A549 (cell line): Measurements from ENCODE around the gene GNB1L. TPM values are rescaled to one million over a fixed set of nuclear protein-coding genes. Genes with fewer than 3 reads are reported as not detected.

ENCODE experiments used
- ATAC-seq, 2 experiments: fragments of 200-7000 bp in 1 of 2; fragments of >200 bp in 1 of 2; cut with Nextera tagmentation in 1 of 2; cut with Tn5 transposase in 1 of 2; 3 replicates each; pipeline versions ENCODE4 v1.8.0 to v1.9.1; 2018 to 2020; ENCODE audit warnings: mild to moderate bottlenecking in 1 of 2, moderate library complexity in 1 of 2
- CTCF ChIA-PET: fragments of 300-600 bp; sonication (Branson Sonifier 250); formaldehyde crosslinking; extraction: SDS; loops from one replicate; lab custom pipeline; 2021; ENCODE audit warnings: antibody characterized with exemption, inconsistent platforms; lab: Yijun Ruan, JAX
- POLR2A ChIA-PET: fragments of 350-600 bp; formaldehyde crosslinking; extraction: SDS; loops from one replicate; lab custom pipeline; 2021; ENCODE audit warnings: antibody characterized with exemption, inconsistent platforms; lab: Yijun Ruan, JAX
- DNase-seq, 2 experiments: peaks; one replicate each; pipeline versions ENCODE4 v3.0.0 to v3.0.0-alpha.2; 2011 to 2016; ENCODE audit warnings: low read depth in 1 of 2, low spot score in 1 of 2
- FAIRE-seq: peaks from 2 replicates; lab custom pipeline; 2011; peaks lifted over from hg19 to GRCh38; lab: Jason Lieb, UNC
- H3K27ac ChIP-seq, 2 experiments: fragments of >200 bp; sonication (Bioruptor Twin); formaldehyde crosslinking; 3 replicates each; pipeline ENCODE4 v1.5.1; 2016 to 2017
- H3K4me1 ChIP-seq: fragments of >200 bp; sonication (Bioruptor Twin); formaldehyde crosslinking; 3 replicates; pipeline ENCODE4 v1.6.1; 2016
- H3K4me2 ChIP-seq: fragments of >200 bp; sonication (Bioruptor Twin); formaldehyde crosslinking; 3 replicates; pipeline ENCODE4 v1.6.1; 2016
- H3K4me3 ChIP-seq: fragments of >200 bp; sonication (Bioruptor Twin); formaldehyde crosslinking; 3 replicates; pipeline ENCODE4 v1.5.1; 2016
- H3K9me3 ChIP-seq: fragments of >200 bp; sonication (Bioruptor Twin); formaldehyde crosslinking; 3 replicates; pipeline ENCODE4 v1.6.1; 2016
- CBX2 ChIP-seq: fragments of 200-600 bp; sonication (generic); IDR thresholded peaks from 2 replicates; pipeline ENCODE4 v1.6.1; 2016; ENCODE audit warnings: low read depth, mild to moderate bottlenecking, borderline replicate concordance
- CHD4 ChIP-seq: fragments of 200-600 bp; sonication (generic); IDR thresholded peaks from 2 replicates; pipeline ENCODE4 v1.6.1; 2016; ENCODE audit warnings: antibody characterized with exemption, mild to moderate bottlenecking, borderline replicate concordance
- EHMT2 ChIP-seq: fragments of 200-600 bp; sonication (generic); IDR thresholded peaks from 2 replicates; pipeline ENCODE4 v1.6.1; 2016; ENCODE audit warnings: antibody characterized with exemption, low read depth, mild to moderate bottlenecking, moderate library complexity
- FOSB ChIP-seq: fragments of 250-450 bp; sonication (Bioruptor Pico); IDR thresholded peaks from 2 replicates; pipeline ENCODE4 v1.5.0; 2020; ENCODE audit warnings: mild to moderate bottlenecking, moderate library complexity
- FOXS1 ChIP-seq: fragments of 250-450 bp; sonication (Bioruptor Pico); IDR thresholded peaks from 2 replicates; pipeline ENCODE4 v1.5.0; 2020; ENCODE audit warnings: mild to moderate bottlenecking, moderate library complexity
- GATA3 ChIP-seq: IDR thresholded peaks from 2 replicates; pipeline ENCODE4 v1.6.1; 2012; ENCODE audit warnings: borderline replicate concordance
- HOXA7 ChIP-seq: fragments of 250-450 bp; sonication (Bioruptor Pico); IDR thresholded peaks from 2 replicates; pipeline ENCODE4 v1.5.0; 2020; ENCODE audit warnings: mild to moderate bottlenecking, moderate library complexity
- NFE2L2 ChIP-seq: fragments of 150-350 bp; conservative IDR thresholded peaks from 2 replicates; pipeline ENCODE4 v1.6.1; 2014; ENCODE audit warnings: low read length
- RFX5 ChIP-seq: fragments of 450-650 bp; IDR thresholded peaks from 2 replicates; pipeline ENCODE4 v1.7.1; 2014; ENCODE audit warnings: antibody characterized with exemption, mild to moderate bottlenecking, moderate library complexity
- RNF2 ChIP-seq: fragments of 200-600 bp; sonication (generic); IDR thresholded peaks from 2 replicates; pipeline ENCODE4 v1.6.1; 2016; ENCODE audit warnings: low read depth, mild to moderate bottlenecking, antibody characterized with exemption, moderate library complexity, borderline replicate concordance
- TFCP2L1 ChIP-seq: fragments of 250-450 bp; sonication (Bioruptor Pico); IDR thresholded peaks from 2 replicates; pipeline ENCODE4 v1.5.0; 2021; ENCODE audit warnings: mild to moderate bottlenecking
- WGBS: methylation state at CpG from one replicate; pipeline ENCODE4 v1.1.6; 2017; ENCODE audit errors: missing lambda C conversion rate; 5-methylcytosine and 5-hydroxymethylcytosine counted together
- polyA plus RNA-seq, 4 experiments: library from polyadenylated mRNA; depleted of rRNA in 3 of 4; stranded (reverse); fragments of >200 nt; fragmentation: RNase III in 1 of 4; extraction: RNeasy Plus Mini Kit Qiagen cat#74134 plus additional on column Dnase treatment in 1 of 4; gene quantifications; 2 replicates in 3 of 4; 3 replicates in 1 of 4; pipeline ENCODE4 v1.2.3, GENCODE V29; 2011 to 2017
- TF ChIP-seq, protein P1 (sequence below): fragments of >200 bp; sonication (Bioruptor Twin); formaldehyde crosslinking; IDR thresholded peaks from 3 replicates; pipeline ENCODE4 v1.5.1; 2016
- TF ChIP-seq, protein P2 (sequence below): fragments of 250-450 bp; sonication (Bioruptor Pico); IDR thresholded peaks from 2 replicates; pipeline ENCODE4 v1.5.0; 2020; ENCODE audit warnings: low read depth, mild to moderate bottlenecking, moderate library complexity
- TF ChIP-seq, protein P3 (sequence below): fragments of 450-650 bp; IDR thresholded peaks from 2 replicates; pipeline ENCODE4 v1.6.1; 2014; ENCODE audit warnings: antibody characterized with exemption
- TF ChIP-seq, protein P4 (sequence below): fragments of 200-600 bp; sonication (generic); IDR thresholded peaks from 2 replicates; pipeline ENCODE4 v1.6.1; 2016; ENCODE audit warnings: antibody characterized with exemption, mild to moderate bottlenecking, moderate library complexity
- TF ChIP-seq, protein P5 (sequence below): fragments of 150-350 bp; IDR thresholded peaks from 2 replicates; pipeline ENCODE4 v1.6.1; 2014; ENCODE audit warnings: low read depth, mild to moderate bottlenecking, low read length

The GNB1L gene
- polyA plus RNA-seq, 2 of the 4 experiments (the other 2 are of a cell fraction), result 1.8 to 10.3 TPM

DNA sequence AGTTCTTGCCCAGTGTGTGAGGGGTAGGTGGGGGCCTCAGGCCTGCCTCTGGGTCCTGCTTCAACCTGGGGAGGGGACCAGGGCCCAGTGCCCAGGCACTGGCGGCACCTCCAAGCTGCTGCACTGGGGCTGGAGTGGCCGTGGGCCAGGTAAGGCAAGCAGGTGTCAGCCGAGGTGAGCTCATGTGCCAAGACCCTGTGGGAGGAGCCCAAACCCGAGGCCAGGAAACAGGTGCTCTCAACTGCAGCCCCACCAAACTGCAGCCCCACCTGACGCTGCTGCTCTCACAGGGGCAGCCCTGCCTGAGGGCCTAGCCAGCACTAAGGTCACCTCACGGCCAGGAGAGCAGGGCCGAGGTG is 18.1 kb upstream of the GNB1L start:
- POLR2A ChIA-PET, result no interaction called here
- no peak overlapping the region for H3K4me3 ChIP-seq
- ATAC-seq (no peak), DNase-seq (no peak), FAIRE-seq (no peak)
- CTCF ChIA-PET, result no interaction called here
- no peaks in the 10 kb centered on the region for H3K9me3 ChIP-seq
- peaks cover 27% of the 10 kb centered on the region for H3K4me1 ChIP-seq
- H3K27ac ChIP-seq, result no peak overlapping the region
- no peak overlapping the region for H3K4me2 ChIP-seq
- 60% methylated on average over 3 of the region's 7 CpGs for WGBS
- TF ChIP-seq TFCP2L1 (CRISPR knock-in tag) (no peak), RFX5 (no peak), HOXA7 (CRISPR knock-in tag) (no peak), NFE2L2 (no peak), FOSB (CRISPR knock-in tag) (no peak), RNF2 (no peak), EHMT2 (no peak), CHD4 (no peak), GATA3 (no peak)
- TF ChIP-seq, protein P1, sequence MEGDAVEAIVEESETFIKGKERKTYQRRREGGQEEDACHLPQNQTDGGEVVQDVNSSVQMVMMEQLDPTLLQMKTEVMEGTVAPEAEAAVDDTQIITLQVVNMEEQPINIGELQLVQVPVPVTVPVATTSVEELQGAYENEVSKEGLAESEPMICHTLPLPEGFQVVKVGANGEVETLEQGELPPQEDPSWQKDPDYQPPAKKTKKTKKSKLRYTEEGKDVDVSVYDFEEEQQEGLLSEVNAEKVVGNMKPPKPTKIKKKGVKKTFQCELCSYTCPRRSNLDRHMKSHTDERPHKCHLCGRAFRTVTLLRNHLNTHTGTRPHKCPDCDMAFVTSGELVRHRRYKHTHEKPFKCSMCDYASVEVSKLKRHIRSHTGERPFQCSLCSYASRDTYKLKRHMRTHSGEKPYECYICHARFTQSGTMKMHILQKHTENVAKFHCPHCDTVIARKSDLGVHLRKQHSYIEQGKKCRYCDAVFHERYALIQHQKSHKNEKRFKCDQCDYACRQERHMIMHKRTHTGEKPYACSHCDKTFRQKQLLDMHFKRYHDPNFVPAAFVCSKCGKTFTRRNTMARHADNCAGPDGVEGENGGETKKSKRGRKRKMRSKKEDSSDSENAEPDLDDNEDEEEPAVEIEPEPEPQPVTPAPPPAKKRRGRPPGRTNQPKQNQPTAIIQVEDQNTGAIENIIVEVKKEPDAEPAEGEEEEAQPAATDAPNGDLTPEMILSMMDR, result no peak
- TF ChIP-seq, protein P2, sequence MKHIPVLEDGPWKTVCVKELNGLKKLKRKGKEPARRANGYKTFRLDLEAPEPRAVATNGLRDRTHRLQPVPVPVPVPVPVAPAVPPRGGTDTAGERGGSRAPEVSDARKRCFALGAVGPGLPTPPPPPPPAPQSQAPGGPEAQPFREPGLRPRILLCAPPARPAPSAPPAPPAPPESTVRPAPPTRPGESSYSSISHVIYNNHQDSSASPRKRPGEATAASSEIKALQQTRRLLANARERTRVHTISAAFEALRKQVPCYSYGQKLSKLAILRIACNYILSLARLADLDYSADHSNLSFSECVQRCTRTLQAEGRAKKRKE (CRISPR knock-in tag), result no peak
- TF ChIP-seq, protein P3, sequence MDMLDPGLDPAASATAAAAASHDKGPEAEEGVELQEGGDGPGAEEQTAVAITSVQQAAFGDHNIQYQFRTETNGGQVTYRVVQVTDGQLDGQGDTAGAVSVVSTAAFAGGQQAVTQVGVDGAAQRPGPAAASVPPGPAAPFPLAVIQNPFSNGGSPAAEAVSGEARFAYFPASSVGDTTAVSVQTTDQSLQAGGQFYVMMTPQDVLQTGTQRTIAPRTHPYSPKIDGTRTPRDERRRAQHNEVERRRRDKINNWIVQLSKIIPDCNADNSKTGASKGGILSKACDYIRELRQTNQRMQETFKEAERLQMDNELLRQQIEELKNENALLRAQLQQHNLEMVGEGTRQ, result no peak
- TF ChIP-seq, protein P4, sequence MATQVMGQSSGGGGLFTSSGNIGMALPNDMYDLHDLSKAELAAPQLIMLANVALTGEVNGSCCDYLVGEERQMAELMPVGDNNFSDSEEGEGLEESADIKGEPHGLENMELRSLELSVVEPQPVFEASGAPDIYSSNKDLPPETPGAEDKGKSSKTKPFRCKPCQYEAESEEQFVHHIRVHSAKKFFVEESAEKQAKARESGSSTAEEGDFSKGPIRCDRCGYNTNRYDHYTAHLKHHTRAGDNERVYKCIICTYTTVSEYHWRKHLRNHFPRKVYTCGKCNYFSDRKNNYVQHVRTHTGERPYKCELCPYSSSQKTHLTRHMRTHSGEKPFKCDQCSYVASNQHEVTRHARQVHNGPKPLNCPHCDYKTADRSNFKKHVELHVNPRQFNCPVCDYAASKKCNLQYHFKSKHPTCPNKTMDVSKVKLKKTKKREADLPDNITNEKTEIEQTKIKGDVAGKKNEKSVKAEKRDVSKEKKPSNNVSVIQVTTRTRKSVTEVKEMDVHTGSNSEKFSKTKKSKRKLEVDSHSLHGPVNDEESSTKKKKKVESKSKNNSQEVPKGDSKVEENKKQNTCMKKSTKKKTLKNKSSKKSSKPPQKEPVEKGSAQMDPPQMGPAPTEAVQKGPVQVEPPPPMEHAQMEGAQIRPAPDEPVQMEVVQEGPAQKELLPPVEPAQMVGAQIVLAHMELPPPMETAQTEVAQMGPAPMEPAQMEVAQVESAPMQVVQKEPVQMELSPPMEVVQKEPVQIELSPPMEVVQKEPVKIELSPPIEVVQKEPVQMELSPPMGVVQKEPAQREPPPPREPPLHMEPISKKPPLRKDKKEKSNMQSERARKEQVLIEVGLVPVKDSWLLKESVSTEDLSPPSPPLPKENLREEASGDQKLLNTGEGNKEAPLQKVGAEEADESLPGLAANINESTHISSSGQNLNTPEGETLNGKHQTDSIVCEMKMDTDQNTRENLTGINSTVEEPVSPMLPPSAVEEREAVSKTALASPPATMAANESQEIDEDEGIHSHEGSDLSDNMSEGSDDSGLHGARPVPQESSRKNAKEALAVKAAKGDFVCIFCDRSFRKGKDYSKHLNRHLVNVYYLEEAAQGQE, result no peak

DNA sequence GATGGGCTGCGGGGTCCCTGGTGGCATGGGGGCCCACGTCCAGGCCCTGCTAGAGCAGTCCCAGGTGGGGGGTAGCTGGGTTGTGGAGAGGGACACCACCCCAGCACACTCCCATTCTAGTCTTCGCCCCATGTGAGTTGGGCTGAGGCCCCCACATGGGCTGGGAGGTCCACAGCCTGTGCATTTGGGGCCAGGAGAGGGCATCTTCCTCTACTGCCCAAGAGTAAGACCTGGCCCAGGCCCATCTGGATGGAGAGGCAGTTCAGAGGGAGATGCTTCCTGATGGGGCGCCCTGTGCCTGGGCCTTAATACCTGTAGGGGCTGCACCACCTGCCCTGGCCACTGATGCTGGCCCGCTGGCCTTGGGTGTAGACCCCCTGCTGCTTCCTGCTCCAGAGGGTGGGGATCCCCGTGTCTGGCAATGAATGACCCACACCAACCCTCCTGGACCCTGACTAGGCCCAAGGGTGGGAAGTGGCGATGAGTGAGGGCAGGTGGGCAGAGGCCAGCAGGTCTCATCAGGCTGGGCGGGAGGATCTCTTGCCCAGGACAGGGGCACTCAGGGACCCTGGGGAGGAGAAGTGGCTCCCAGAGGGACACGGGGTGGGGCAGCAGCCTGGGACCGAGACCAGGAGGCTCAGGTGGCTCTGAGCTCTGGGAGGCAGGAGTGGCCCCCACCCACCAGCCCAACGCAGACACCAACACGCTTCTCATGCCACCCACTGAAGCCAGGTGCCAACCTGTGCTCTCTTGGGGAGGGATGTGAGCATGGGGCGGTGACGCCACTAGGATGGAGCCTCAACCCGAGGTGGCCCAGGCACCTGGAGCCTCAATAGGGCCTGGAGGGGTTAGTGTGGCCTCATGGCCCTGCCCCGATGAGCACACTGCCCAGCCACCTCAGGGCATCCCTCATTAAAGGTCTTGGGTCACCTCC is 17.4 kb upstream of the GNB1L start:
- Histone ChIP-seq H3K9me3 (no peaks in the 10 kb centered on the region), H3K4me2 (no peak overlapping the region), H3K4me3 (no peak overlapping the region), H3K27ac (no peak overlapping the region), H3K4me1 (peaks cover 21% of the 10 kb centered on the region)
- no peak for DNase-seq
- FAIRE-seq, result no peak
- no CpG with 5 or more reads among the region's 16 CpGs for WGBS
- ATAC-seq, result peak in 1 of 2 experiments; percentile 4; a peak in 2 of 6 replicates
- TF ChIP-seq GATA3 (no peak), CBX2 (no peak), NFE2L2 (no peak), FOXS1 (no peak)
- TF ChIP-seq, protein P5, sequence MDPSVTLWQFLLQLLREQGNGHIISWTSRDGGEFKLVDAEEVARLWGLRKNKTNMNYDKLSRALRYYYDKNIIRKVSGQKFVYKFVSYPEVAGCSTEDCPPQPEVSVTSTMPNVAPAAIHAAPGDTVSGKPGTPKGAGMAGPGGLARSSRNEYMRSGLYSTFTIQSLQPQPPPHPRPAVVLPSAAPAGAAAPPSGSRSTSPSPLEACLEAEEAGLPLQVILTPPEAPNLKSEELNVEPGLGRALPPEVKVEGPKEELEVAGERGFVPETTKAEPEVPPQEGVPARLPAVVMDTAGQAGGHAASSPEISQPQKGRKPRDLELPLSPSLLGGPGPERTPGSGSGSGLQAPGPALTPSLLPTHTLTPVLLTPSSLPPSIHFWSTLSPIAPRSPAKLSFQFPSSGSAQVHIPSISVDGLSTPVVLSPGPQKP, result no peak
- CTCF ChIA-PET, result no interaction called here
- POLR2A ChIA-PET, result no interaction called here
